HEK293 (cell line): ENCODE data around the gene P2RX4.

Experiments
- CTCF ChIA-PET: fragments of 350-600 bp; formaldehyde crosslinking; extraction: SDS; loops from one replicate; lab custom pipeline; 2021; ENCODE audit warnings: antibody characterized with exemption; lab: Yijun Ruan, JAX
- POLR2A ChIA-PET: fragments of 300-600 bp; formaldehyde crosslinking; extraction: SDS; loops from one replicate; lab custom pipeline; 2020; ENCODE audit warnings: antibody characterized with exemption, inconsistent platforms; lab: Yijun Ruan, JAX
- H3K27ac ChIP-seq: fragments of 200-500 bp; sonication (Bioruptor generic); 2 replicates; pipeline ENCODE4 v1.5.1; 2014; ENCODE audit warnings: low read depth, low read length, control low read depth, inconsistent platforms; ENCODE audit errors: extremely low read depth
- H3K36me3 ChIP-seq, 2 experiments: fragments of 200-500 bp in 1 of 2; sonication (Bioruptor generic) in 1 of 2; 1 replicate in 1 of 2; 2 replicates in 1 of 2; pipeline ENCODE4 v1.5.1; 2014 to 2017; ENCODE audit warnings: inconsistent platforms in 2 of 2, low read length in 2 of 2; ENCODE audit not compliant: control insufficient read depth in 2 of 2, insufficient read depth in 1 of 2
- H3K4me1 ChIP-seq: fragments of 200-500 bp; sonication (Bioruptor generic); 2 replicates; pipeline ENCODE4 v1.5.1; 2014; ENCODE audit warnings: mild to moderate bottlenecking, low read length, inconsistent platforms; ENCODE audit not compliant: control insufficient read depth, insufficient read depth
- H3K4me3 ChIP-seq: 2 replicates; pipeline ENCODE4 v1.5.1; 2011; ENCODE audit warnings: low read depth, mild to moderate bottlenecking, control low read depth, low read length, moderate library complexity
- H3K9me3 ChIP-seq: fragments of 200-500 bp; sonication (Bioruptor generic); 2 replicates; pipeline ENCODE4 v1.5.1; 2014; ENCODE audit warnings: low read depth, low read length, inconsistent platforms; ENCODE audit not compliant: control insufficient read depth, insufficient read depth
- CTCF ChIP-seq: fragments of 450-650 bp; formaldehyde crosslinking; IDR thresholded peaks from 2 replicates; pipeline ENCODE4 v1.5.1; 2016; ENCODE audit warnings: missing biosample characterization, missing genetic modification characterization
- KLF1 ChIP-seq: fragments of 450-650 bp; formaldehyde crosslinking; IDR thresholded peaks from 2 replicates; pipeline ENCODE4 v1.5.1; 2016; ENCODE audit warnings: missing biosample characterization, missing genetic modification characterization
- PRDM1 ChIP-seq: fragments of 450-650 bp; formaldehyde crosslinking; IDR thresholded peaks from 2 replicates; pipeline ENCODE4; 2016; ENCODE audit warnings: missing biosample characterization, missing genetic modification characterization
- PRDM2 ChIP-seq: fragments of 450-650 bp; formaldehyde crosslinking; IDR thresholded peaks from 2 replicates; pipeline ENCODE4 v1.5.1; 2016; ENCODE audit warnings: missing biosample characterization, missing genetic modification characterization, borderline replicate concordance
- ZNF121 ChIP-seq: fragments of 450-650 bp; formaldehyde crosslinking; IDR thresholded peaks from 2 replicates; pipeline ENCODE4 v1.5.1; 2016; ENCODE audit warnings: missing biosample characterization, missing genetic modification characterization
- ZNF133 ChIP-seq: fragments of 450-650 bp; formaldehyde crosslinking; IDR thresholded peaks from 2 replicates; pipeline ENCODE4 v1.5.1; 2016; ENCODE audit warnings: missing biosample characterization, missing genetic modification characterization
- ZNF138 ChIP-seq: fragments of 450-650 bp; formaldehyde crosslinking; IDR thresholded peaks from 2 replicates; pipeline ENCODE4 v1.5.1; 2016; ENCODE audit warnings: missing biosample characterization, missing genetic modification characterization, borderline replicate concordance
- ZNF16 ChIP-seq: fragments of 450-650 bp; formaldehyde crosslinking; IDR thresholded peaks from 2 replicates; pipeline ENCODE4 v1.5.1; 2016; ENCODE audit warnings: low read depth, missing biosample characterization, missing genetic modification characterization
- ZNF223 ChIP-seq: fragments of 450-650 bp; formaldehyde crosslinking; IDR thresholded peaks from 2 replicates; pipeline ENCODE4 v1.5.1; 2016; ENCODE audit warnings: missing biosample characterization, missing genetic modification characterization
- ZNF248 ChIP-seq: fragments of 450-650 bp; formaldehyde crosslinking; IDR thresholded peaks from 2 replicates; pipeline ENCODE4 v1.5.1; 2017; ENCODE audit warnings: missing biosample characterization, missing genetic modification characterization
- ZNF266 ChIP-seq: fragments of 450-650 bp; formaldehyde crosslinking; IDR thresholded peaks from 2 replicates; pipeline ENCODE4 v1.5.1; 2016; ENCODE audit warnings: missing biosample characterization, missing genetic modification characterization, low read depth
- ZNF37A ChIP-seq: fragments of 450-650 bp; IDR thresholded peaks from 2 replicates; pipeline ENCODE4 v1.5.1; 2018; ENCODE audit warnings: missing biosample characterization, missing genetic modification characterization
- ZNF426 ChIP-seq: fragments of 450-650 bp; formaldehyde crosslinking; IDR thresholded peaks from 2 replicates; pipeline ENCODE4 v1.5.1; 2017; ENCODE audit warnings: missing biosample characterization, missing genetic modification characterization, mild to moderate bottlenecking, inconsistent platforms, moderate library complexity
- ZNF488 ChIP-seq: fragments of 450-650 bp; formaldehyde crosslinking; IDR thresholded peaks from 2 replicates; pipeline ENCODE4 v1.5.1; 2016; ENCODE audit warnings: missing biosample characterization, missing genetic modification characterization
- ZNF596 ChIP-seq: fragments of 450-650 bp; IDR thresholded peaks from 2 replicates; pipeline ENCODE4 v1.5.0; 2018; ENCODE audit warnings: missing biosample characterization, mild to moderate bottlenecking, missing genetic modification characterization, moderate library complexity
- ZNF600 ChIP-seq: fragments of 450-650 bp; formaldehyde crosslinking; IDR thresholded peaks from 2 replicates; pipeline ENCODE4 v1.5.1; 2016; ENCODE audit warnings: missing biosample characterization, missing genetic modification characterization
- ZNF610 ChIP-seq: fragments of 450-650 bp; formaldehyde crosslinking; IDR thresholded peaks from 2 replicates; pipeline ENCODE4 v1.5.1; 2016; ENCODE audit warnings: missing biosample characterization, missing genetic modification characterization, borderline replicate concordance
- ZNF654 ChIP-seq: fragments of 450-650 bp; formaldehyde crosslinking; IDR thresholded peaks from 2 replicates; pipeline ENCODE4 v1.5.1; 2016; ENCODE audit warnings: low read depth, missing biosample characterization, missing genetic modification characterization
- ZNF677 ChIP-seq: fragments of 450-650 bp; IDR thresholded peaks from 2 replicates; pipeline ENCODE4 v1.5.0; 2018; ENCODE audit warnings: missing biosample characterization, mild to moderate bottlenecking, missing genetic modification characterization, moderate library complexity
- TF ChIP-seq, protein P1 (sequence below): fragments of 450-650 bp; formaldehyde crosslinking; IDR thresholded peaks from 2 replicates; pipeline ENCODE4 v1.5.1; 2016; ENCODE audit warnings: missing biosample characterization, missing genetic modification characterization
- TF ChIP-seq, protein P2 (sequence below): fragments of 450-650 bp; formaldehyde crosslinking; IDR thresholded peaks from 2 replicates; pipeline ENCODE4 v1.5.1; 2016; ENCODE audit warnings: missing biosample characterization, missing genetic modification characterization

P2RX4 gene

DNA sequence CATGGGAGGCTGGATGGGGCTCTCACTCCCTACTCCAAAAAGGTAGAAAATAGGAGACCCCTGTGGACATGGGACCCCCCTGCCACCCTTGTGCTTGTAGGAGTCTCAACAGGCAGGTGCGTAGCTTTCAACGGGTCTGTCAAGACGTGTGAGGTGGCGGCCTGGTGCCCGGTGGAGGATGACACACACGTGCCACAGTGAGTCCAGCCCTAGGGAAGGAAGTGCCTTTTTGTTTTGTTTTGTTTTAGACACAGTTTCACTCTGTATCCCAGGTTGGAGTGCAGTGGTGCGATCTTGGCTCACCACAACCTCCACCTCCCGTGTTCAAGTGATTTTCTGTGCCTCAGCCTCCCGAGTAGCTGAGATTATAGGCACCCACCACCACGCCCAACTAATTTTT, 12.9 kb downstream of the P2RX4 start (continued):
- TF ChIP-seq ZNF223 (tag by site-specific recombination), result no peak
- no peak for TF ChIP-seq ZNF248 (tag by site-specific recombination)
- TF ChIP-seq, all 188 proteins: peak for 0

DNA sequence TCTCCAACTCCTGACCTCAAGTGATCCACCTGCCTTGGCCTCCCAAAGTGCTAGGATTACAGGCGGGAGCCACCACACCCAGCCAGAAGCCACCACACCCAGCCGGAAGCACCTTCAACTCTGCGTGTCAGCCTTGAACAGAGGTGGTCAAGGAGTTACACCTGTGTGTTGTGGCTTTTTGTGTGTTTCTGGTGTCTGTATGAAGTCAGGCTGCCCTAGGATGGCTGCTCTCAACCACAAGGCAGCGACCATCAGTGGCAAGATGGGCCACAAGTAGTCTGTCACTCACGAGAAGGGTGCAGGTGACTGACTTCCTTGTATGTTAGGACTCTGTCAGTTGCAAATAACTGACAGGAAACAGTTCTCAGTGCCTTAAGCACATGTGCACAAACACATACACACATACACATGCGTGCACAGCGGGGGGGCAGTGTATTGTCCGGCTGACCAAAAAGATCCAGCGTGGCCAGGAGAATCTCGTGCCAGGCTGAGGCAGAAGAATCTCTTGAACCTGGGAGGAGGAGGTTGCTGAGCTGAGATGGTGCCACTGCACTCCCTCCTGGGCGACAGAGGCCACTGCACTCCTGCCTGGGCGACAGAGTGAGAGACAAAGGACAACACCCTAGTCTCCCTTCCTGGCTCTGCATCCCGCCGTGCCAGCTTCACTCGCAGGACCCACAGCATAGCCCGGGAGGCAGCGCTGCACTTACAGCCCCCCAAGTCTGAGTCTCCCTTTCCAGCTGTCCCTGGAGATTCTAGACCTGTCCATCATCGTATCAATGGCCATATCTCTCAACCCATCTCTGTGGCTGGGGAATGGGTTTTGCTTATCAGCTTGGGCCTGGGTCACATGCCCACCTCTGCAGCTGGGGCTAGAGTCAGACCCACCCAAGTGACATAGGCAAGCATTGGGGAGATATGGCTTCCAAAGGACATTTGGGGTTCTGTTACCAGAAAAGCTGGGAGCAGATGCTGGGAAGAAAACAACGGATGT, 13.7 kb downstream of the P2RX4 start:
- ChIA-PET CTCF (interaction anchor here (0.6 to 1.5 kb wide), 6 partner anchors 13 to 162 kb away, joined by 3 to 5 read pairs (median 4); no protein-coding TSS in a partner anchor), POLR2A (no interaction called here)
- Histone ChIP-seq H3K4me3 (no peak overlapping the region), H3K27ac (no peak overlapping the region), H3K4me1 (no peaks in the 10 kb centered on the region), H3K36me3 (peaks cover 8 to 38% of the 10 kb centered on the region in 2 experiments; a peak in 2 of 3 replicates), H3K9me3 (no peaks in the 10 kb centered on the region)
- no peak for TF ChIP-seq PRDM1 (tag by site-specific recombination)
- no peak for TF ChIP-seq ZNF121
- TF ChIP-seq ZNF266 (tag by site-specific recombination), result no peak
- TF ChIP-seq ZNF600 (tag by site-specific recombination), result no peak
- no peak for TF ChIP-seq ZNF596 (tag by site-specific recombination)
- no peak for TF ChIP-seq ZNF133 (tag by site-specific recombination)
- TF ChIP-seq, protein P1, sequence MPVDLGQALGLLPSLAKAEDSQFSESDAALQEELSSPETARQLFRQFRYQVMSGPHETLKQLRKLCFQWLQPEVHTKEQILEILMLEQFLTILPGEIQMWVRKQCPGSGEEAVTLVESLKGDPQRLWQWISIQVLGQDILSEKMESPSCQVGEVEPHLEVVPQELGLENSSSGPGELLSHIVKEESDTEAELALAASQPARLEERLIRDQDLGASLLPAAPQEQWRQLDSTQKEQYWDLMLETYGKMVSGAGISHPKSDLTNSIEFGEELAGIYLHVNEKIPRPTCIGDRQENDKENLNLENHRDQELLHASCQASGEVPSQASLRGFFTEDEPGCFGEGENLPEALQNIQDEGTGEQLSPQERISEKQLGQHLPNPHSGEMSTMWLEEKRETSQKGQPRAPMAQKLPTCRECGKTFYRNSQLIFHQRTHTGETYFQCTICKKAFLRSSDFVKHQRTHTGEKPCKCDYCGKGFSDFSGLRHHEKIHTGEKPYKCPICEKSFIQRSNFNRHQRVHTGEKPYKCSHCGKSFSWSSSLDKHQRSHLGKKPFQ (tag by site-specific recombination), result no peak
- TF ChIP-seq ZNF654 (tag by site-specific recombination), result peak; percentile 64
- no peak for TF ChIP-seq ZNF677 (tag by site-specific recombination)
- no peak for TF ChIP-seq ZNF16 (tag by site-specific recombination)
- 0 out of 2 replicates have a peak, but pooled peaks have one; percentile 24 for TF ChIP-seq CTCF (tag by site-specific recombination)
- TF ChIP-seq ZNF138 (tag by site-specific recombination), result no peak
- peak; percentile 71 for TF ChIP-seq KLF1 (tag by site-specific recombination)
- TF ChIP-seq ZNF610, result no peak
- no peak for TF ChIP-seq ZNF37A (tag by site-specific recombination)
- no peak for TF ChIP-seq PRDM2 (tag by site-specific recombination)
- no peak for TF ChIP-seq ZNF488 (tag by site-specific recombination)
- TF ChIP-seq, protein P2, sequence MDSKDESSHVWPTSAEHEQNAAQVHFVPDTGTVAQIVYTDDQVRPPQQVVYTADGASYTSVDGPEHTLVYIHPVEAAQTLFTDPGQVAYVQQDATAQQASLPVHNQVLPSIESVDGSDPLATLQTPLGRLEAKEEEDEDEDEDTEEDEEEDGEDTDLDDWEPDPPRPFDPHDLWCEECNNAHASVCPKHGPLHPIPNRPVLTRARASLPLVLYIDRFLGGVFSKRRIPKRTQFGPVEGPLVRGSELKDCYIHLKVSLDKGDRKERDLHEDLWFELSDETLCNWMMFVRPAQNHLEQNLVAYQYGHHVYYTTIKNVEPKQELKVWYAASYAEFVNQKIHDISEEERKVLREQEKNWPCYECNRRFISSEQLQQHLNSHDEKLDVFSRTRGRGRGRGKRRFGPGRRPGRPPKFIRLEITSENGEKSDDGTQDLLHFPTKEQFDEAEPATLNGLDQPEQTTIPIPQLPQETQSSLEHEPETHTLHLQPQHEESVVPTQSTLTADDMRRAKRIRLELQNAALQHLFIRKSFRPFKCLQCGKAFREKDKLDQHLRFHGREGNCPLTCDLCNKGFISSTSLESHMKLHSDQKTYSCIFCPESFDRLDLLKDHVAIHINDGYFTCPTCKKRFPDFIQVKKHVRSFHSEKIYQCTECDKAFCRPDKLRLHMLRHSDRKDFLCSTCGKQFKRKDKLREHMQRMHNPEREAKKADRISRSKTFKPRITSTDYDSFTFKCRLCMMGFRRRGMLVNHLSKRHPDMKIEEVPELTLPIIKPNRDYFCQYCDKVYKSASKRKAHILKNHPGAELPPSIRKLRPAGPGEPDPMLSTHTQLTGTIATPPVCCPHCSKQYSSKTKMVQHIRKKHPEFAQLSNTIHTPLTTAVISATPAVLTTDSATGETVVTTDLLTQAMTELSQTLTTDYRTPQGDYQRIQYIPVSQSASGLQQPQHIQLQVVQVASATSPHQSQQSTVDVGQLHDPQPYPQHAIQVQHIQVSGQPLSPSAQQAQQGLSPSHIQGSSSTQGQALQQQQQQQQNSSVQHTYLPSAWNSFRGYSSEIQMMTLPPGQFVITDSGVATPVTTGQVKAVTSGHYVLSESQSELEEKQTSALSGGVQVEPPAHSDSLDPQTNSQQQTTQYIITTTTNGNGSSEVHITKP (tag by site-specific recombination), result no peak
- TF ChIP-seq ZNF426, result no peak
